Measurements from ENCODE around the gene TAF1C.

The TAF1C gene

GRCh38 chr16:84179612-84180320 lies 7.1 kb downstream of the TAF1C start:
- Histone ChIP-seq H3K27ac (ENCODE audit: low read length) (no peak overlapping the region), H3K4me3 (ENCODE audit: low read depth in 1 of 2, low read length in 2 of 2) (no peak overlapping the region), H4K20me1 (ENCODE audit: insufficient read depth, low read length) (peaks cover 36% of the 10 kb centered on the region), H3K9ac (ENCODE audit: low read depth, low read length) (no peak overlapping the region), H3K4me2 (ENCODE audit: insufficient read depth, low read length) (no peak overlapping the region), H2AFZ (ENCODE audit: low read depth, low read length) (no peak overlapping the region), H3K79me2 (ENCODE audit: insufficient read depth, low read length) (peaks cover 24% of the 10 kb centered on the region), H3K36me3 (ENCODE audit: insufficient read depth, low read length) (peaks cover 72% of the 10 kb centered on the region), H3K27me3 (ENCODE audit: insufficient read depth, low read length, poor library complexity) (no peaks in the 10 kb centered on the region), H3K4me1 (ENCODE audit: insufficient read depth, low read length) (peaks cover 14% of the 10 kb centered on the region), H3K9me3 (ENCODE audit: insufficient read depth, low read length, severe bottlenecking) (no peaks in the 10 kb centered on the region)
- ATAC-seq (ENCODE audit: insufficient read depth, low read depth) (no peak), DNase-seq (no peak)
- TF ChIP-seq CTCF (IDR thresholded peaks at IDR 0.05; ENCODE audit: borderline replicate concordance, extremely low read depth, low read length, poor library complexity, severe bottlenecking) (no peak), EZH2 (IDR thresholded peaks at IDR 0.05; ENCODE audit: borderline replicate concordance, low read depth, low read length, severe bottlenecking) (no peak)

GRCh38 chr16:84178892-84179611 lies 7.8 kb downstream of the TAF1C start:
- H3K4me1 ChIP-seq (ENCODE audit: insufficient read depth, low read length): peaks cover 7% of the 10 kb centered on the region
- peaks cover 16% of the 10 kb centered on the region for H3K79me2 ChIP-seq (ENCODE audit: insufficient read depth, low read length)
- H3K4me2 ChIP-seq (ENCODE audit: insufficient read depth, low read length): no peak overlapping the region
- peaks cover 29% of the 10 kb centered on the region for H4K20me1 ChIP-seq (ENCODE audit: insufficient read depth, low read length)
- TF ChIP-seq EZH2 (IDR thresholded peaks at IDR 0.05; ENCODE audit: borderline replicate concordance, low read depth, low read length, severe bottlenecking) (no peak), CTCF (IDR thresholded peaks at IDR 0.05; ENCODE audit: borderline replicate concordance, extremely low read depth, low read length, poor library complexity, severe bottlenecking) (no peak)
- H3K4me3 ChIP-seq (ENCODE audit: low read depth in 1 of 2, low read length in 2 of 2): no peak overlapping the region
- H3K27me3 ChIP-seq (ENCODE audit: insufficient read depth, low read length, poor library complexity): no peaks in the 10 kb centered on the region
- H3K27ac ChIP-seq (ENCODE audit: low read length): no peak overlapping the region
- no peak for ATAC-seq (ENCODE audit: insufficient read depth, low read depth)
- no peak overlapping the region for H3K9ac ChIP-seq (ENCODE audit: low read depth, low read length)
- H3K36me3 ChIP-seq (ENCODE audit: insufficient read depth, low read length): peaks cover 65% of the 10 kb centered on the region
- no peaks in the 10 kb centered on the region for H3K9me3 ChIP-seq (ENCODE audit: insufficient read depth, low read length, severe bottlenecking)
- H2AFZ ChIP-seq (ENCODE audit: low read depth, low read length): no peak overlapping the region
- no peak for DNase-seq

GRCh38 chr16:84178146-84178765 lies 8.6 kb downstream of the TAF1C start:
- no peak overlapping the region for H2AFZ ChIP-seq (ENCODE audit: low read depth, low read length)

More at GRCh38 chr16:84178146-84178765, 8.6 kb downstream of the TAF1C start:
- TF ChIP-seq EZH2 (IDR thresholded peaks at IDR 0.05; ENCODE audit: borderline replicate concordance, low read depth, low read length, severe bottlenecking) (no peak), CTCF (IDR thresholded peaks at IDR 0.05; ENCODE audit: borderline replicate concordance, extremely low read depth, low read length, poor library complexity, severe bottlenecking) (no peak)
- peaks cover 7% of the 10 kb centered on the region for H3K4me1 ChIP-seq (ENCODE audit: insufficient read depth, low read length)
- H3K79me2 ChIP-seq (ENCODE audit: insufficient read depth, low read length): peaks cover 8% of the 10 kb centered on the region
- ATAC-seq (ENCODE audit: insufficient read depth, low read depth) (no peak), DNase-seq (no peak)
- no peak overlapping the region for H3K4me3 ChIP-seq (ENCODE audit: low read depth in 1 of 2, low read length in 2 of 2)
- H3K27me3 ChIP-seq (ENCODE audit: insufficient read depth, low read length, poor library complexity): no peaks in the 10 kb centered on the region
- peaks cover 57% of the 10 kb centered on the region for H3K36me3 ChIP-seq (ENCODE audit: insufficient read depth, low read length)
- H3K27ac ChIP-seq (ENCODE audit: low read length): no peak overlapping the region
- no peaks in the 10 kb centered on the region for H3K9me3 ChIP-seq (ENCODE audit: insufficient read depth, low read length, severe bottlenecking)
- peaks cover 24% of the 10 kb centered on the region for H4K20me1 ChIP-seq (ENCODE audit: insufficient read depth, low read length)
- no peak overlapping the region for H3K9ac ChIP-seq (ENCODE audit: low read depth, low read length)
- no peak overlapping the region for H3K4me2 ChIP-seq (ENCODE audit: insufficient read depth, low read length)

All from DND-41 (cell line).